ENCODE results near the gene CTDP1. TPM values are rescaled to one million over a fixed set of nuclear protein-coding genes. Genes with fewer than 3 reads are reported as not detected.

The CTDP1 gene
- total RNA-seq, 1 donor from 2014 or later = 9.4 TPM

- Histone ChIP-seq H3K4me3 (ENCODE audit: low read length in 3 of 3) (no peak overlapping the region), H3K36me3 (ENCODE audit: control insufficient read depth in 3 of 3, insufficient read depth in 3 of 3, low read length in 3 of 3) (no peaks in the 10 kb centered on the region), H3K9ac (ENCODE audit: low read depth in 1 of 3, low read length in 3 of 3) (no peak overlapping the region), H3K27ac (ENCODE audit: low read depth, low read length) (no peak overlapping the region), H3K27me3 (ENCODE audit: control insufficient read depth in 3 of 3, insufficient read depth in 3 of 3, low read length in 3 of 3) (peaks cover 0 to 23% (median 21%) of the 10 kb centered on the region in 3 donors), H3K9me3 (ENCODE audit: control insufficient read depth in 3 of 3, low read length in 3 of 3) (no peaks in the 10 kb centered on the region), H3K4me1 (ENCODE audit: control insufficient read depth in 3 of 3, insufficient read depth in 3 of 3, low read length in 3 of 3) (no peaks in the 10 kb centered on the region)
These were observed 42.3 kb upstream of the CTDP1 start for GRCh38 chr18:79637181-79637920.

- peaks cover 0 to 24% (median 21%) of the 10 kb centered on the region in 3 donors for H3K27me3 ChIP-seq (ENCODE audit: control insufficient read depth in 3 of 3, insufficient read depth in 3 of 3, low read length in 3 of 3)
- no peak overlapping the region for H3K9ac ChIP-seq (ENCODE audit: low read depth in 1 of 3, low read length in 3 of 3)
- no peak overlapping the region for H3K4me3 ChIP-seq (ENCODE audit: low read length in 3 of 3)
- no peaks in the 10 kb centered on the region for H3K4me1 ChIP-seq (ENCODE audit: control insufficient read depth in 3 of 3, insufficient read depth in 3 of 3, low read length in 3 of 3)
- H3K9me3 ChIP-seq (ENCODE audit: control insufficient read depth in 3 of 3, low read length in 3 of 3) = no peaks in the 10 kb centered on the region
- no peaks in the 10 kb centered on the region for H3K36me3 ChIP-seq (ENCODE audit: control insufficient read depth in 3 of 3, insufficient read depth in 3 of 3, low read length in 3 of 3)
- H3K27ac ChIP-seq (ENCODE audit: low read depth, low read length) = no peak overlapping the region
These were observed 41.4 kb upstream of the CTDP1 start for GRCh38 chr18:79637921-79638909.

- no peaks in the 10 kb centered on the region for H3K36me3 ChIP-seq (ENCODE audit: control insufficient read depth in 3 of 3, insufficient read depth in 3 of 3, low read length in 3 of 3)
- H3K9me3 ChIP-seq (ENCODE audit: control insufficient read depth in 3 of 3, low read length in 3 of 3) = no peaks in the 10 kb centered on the region
- H3K27ac ChIP-seq (ENCODE audit: low read depth, low read length) = no peak overlapping the region
- peaks cover 0 to 27% (median 21%) of the 10 kb centered on the region in 3 donors for H3K27me3 ChIP-seq (ENCODE audit: control insufficient read depth in 3 of 3, insufficient read depth in 3 of 3, low read length in 3 of 3)
- H3K4me1 ChIP-seq (ENCODE audit: control insufficient read depth in 3 of 3, insufficient read depth in 3 of 3, low read length in 3 of 3) = peaks cover 0 to 2% (median 0%) of the 10 kb centered on the region in 3 donors
- H3K4me3 ChIP-seq (ENCODE audit: low read length in 3 of 3) = no peak overlapping the region
- H3K9ac ChIP-seq (ENCODE audit: low read depth in 1 of 3, low read length in 3 of 3) = no peak overlapping the region
These were observed 40.4 kb upstream of the CTDP1 start for GRCh38 chr18:79639072-79639829.

GRCh38 chr18:79640064-79640672 is 39.4 kb upstream of the CTDP1 start:
- Histone ChIP-seq H3K36me3 (ENCODE audit: control insufficient read depth in 3 of 3, insufficient read depth in 3 of 3, low read length in 3 of 3) (no peaks in the 10 kb centered on the region), H3K27ac (ENCODE audit: low read depth, low read length) (no peak overlapping the region), H3K4me3 (ENCODE audit: low read length in 3 of 3) (no peak overlapping the region), H3K27me3 (ENCODE audit: control insufficient read depth in 3 of 3, insufficient read depth in 3 of 3, low read length in 3 of 3) (peaks cover 0 to 27% (median 21%) of the 10 kb centered on the region in 3 donors), H3K4me1 (ENCODE audit: control insufficient read depth in 3 of 3, insufficient read depth in 3 of 3, low read length in 3 of 3) (peaks cover 0 to 2% (median 0%) of the 10 kb centered on the region in 3 donors), H3K9ac (ENCODE audit: low read depth in 1 of 3, low read length in 3 of 3) (no peak overlapping the region), H3K9me3 (ENCODE audit: control insufficient read depth in 3 of 3, low read length in 3 of 3) (no peaks in the 10 kb centered on the region)

GRCh38 chr18:79640875-79641274 is 38.7 kb upstream of the CTDP1 start:
- H3K9ac ChIP-seq (ENCODE audit: low read depth in 1 of 3, low read length in 3 of 3) = no peak overlapping the region
- peaks cover 0 to 27% (median 21%) of the 10 kb centered on the region in 3 donors for H3K27me3 ChIP-seq (ENCODE audit: control insufficient read depth in 3 of 3, insufficient read depth in 3 of 3, low read length in 3 of 3)
- H3K9me3 ChIP-seq (ENCODE audit: control insufficient read depth in 3 of 3, low read length in 3 of 3) = no peaks in the 10 kb centered on the region
- no peak overlapping the region for H3K4me3 ChIP-seq (ENCODE audit: low read length in 3 of 3)
- peaks cover 0 to 2% (median 0%) of the 10 kb centered on the region in 3 donors for H3K4me1 ChIP-seq (ENCODE audit: control insufficient read depth in 3 of 3, insufficient read depth in 3 of 3, low read length in 3 of 3)
- no peaks in the 10 kb centered on the region for H3K36me3 ChIP-seq (ENCODE audit: control insufficient read depth in 3 of 3, insufficient read depth in 3 of 3, low read length in 3 of 3)
- no peak overlapping the region for H3K27ac ChIP-seq (ENCODE audit: low read depth, low read length)

- H3K27ac ChIP-seq (ENCODE audit: low read depth, low read length) = no peak overlapping the region
- H3K9me3 ChIP-seq (ENCODE audit: control insufficient read depth in 3 of 3, low read length in 3 of 3) = no peaks in the 10 kb centered on the region
- H3K4me3 ChIP-seq (ENCODE audit: low read length in 3 of 3) = no peak overlapping the region
- peaks cover 0 to 2% (median 0%) of the 10 kb centered on the region in 3 donors for H3K4me1 ChIP-seq (ENCODE audit: control insufficient read depth in 3 of 3, insufficient read depth in 3 of 3, low read length in 3 of 3)
- H3K36me3 ChIP-seq (ENCODE audit: control insufficient read depth in 3 of 3, insufficient read depth in 3 of 3, low read length in 3 of 3) = no peaks in the 10 kb centered on the region
- no peak overlapping the region for H3K9ac ChIP-seq (ENCODE audit: low read depth in 1 of 3, low read length in 3 of 3)
- peaks cover 0 to 27% (median 21%) of the 10 kb centered on the region in 3 donors for H3K27me3 ChIP-seq (ENCODE audit: control insufficient read depth in 3 of 3, insufficient read depth in 3 of 3, low read length in 3 of 3)
These were observed 37.7 kb upstream of the CTDP1 start for GRCh38 chr18:79641722-79642497.

- H3K9me3 ChIP-seq (ENCODE audit: control insufficient read depth in 3 of 3, low read length in 3 of 3) = no peaks in the 10 kb centered on the region
- peaks cover 0 to 2% (median 0%) of the 10 kb centered on the region in 3 donors for H3K4me1 ChIP-seq (ENCODE audit: control insufficient read depth in 3 of 3, insufficient read depth in 3 of 3, low read length in 3 of 3)
- no peak overlapping the region for H3K4me3 ChIP-seq (ENCODE audit: low read length in 3 of 3)
- no peaks in the 10 kb centered on the region for H3K36me3 ChIP-seq (ENCODE audit: control insufficient read depth in 3 of 3, insufficient read depth in 3 of 3, low read length in 3 of 3)
- H3K27me3 ChIP-seq (ENCODE audit: control insufficient read depth in 3 of 3, insufficient read depth in 3 of 3, low read length in 3 of 3) = peaks cover 0 to 22% (median 15%) of the 10 kb centered on the region in 3 donors
- H3K9ac ChIP-seq (ENCODE audit: low read depth in 1 of 3, low read length in 3 of 3) = no peak overlapping the region
- no peak overlapping the region for H3K27ac ChIP-seq (ENCODE audit: low read depth, low read length)
These were observed 37.0 kb upstream of the CTDP1 start for GRCh38 chr18:79642626-79643025.

GRCh38 chr18:79643054-79643984 is 36.3 kb upstream of the CTDP1 start:
- Histone ChIP-seq H3K9ac (ENCODE audit: low read depth in 1 of 3, low read length in 3 of 3) (peak overlapping the region in 1 of 3 donors; percentile 8), H3K4me1 (ENCODE audit: control insufficient read depth in 3 of 3, insufficient read depth in 3 of 3, low read length in 3 of 3) (peaks cover 0 to 2% (median 0%) of the 10 kb centered on the region in 3 donors), H3K9me3 (ENCODE audit: control insufficient read depth in 3 of 3, low read length in 3 of 3) (no peaks in the 10 kb centered on the region), H3K4me3 (ENCODE audit: low read length in 3 of 3) (no peak overlapping the region), H3K27me3 (ENCODE audit: control insufficient read depth in 3 of 3, insufficient read depth in 3 of 3, low read length in 3 of 3) (peaks cover 0 to 15% (median 12%) of the 10 kb centered on the region in 3 donors), H3K36me3 (ENCODE audit: control insufficient read depth in 3 of 3, insufficient read depth in 3 of 3, low read length in 3 of 3) (no peaks in the 10 kb centered on the region), H3K27ac (ENCODE audit: low read depth, low read length) (no peak overlapping the region)
